Islet of Langerhans (tissue), 1 donor: ENCODE measurements around the gene TMEM200A.

Experiments
- FAIRE-seq: peaks from one replicate; lab custom pipeline; 2011; peaks lifted over from hg19 to GRCh38; lab: Jason Lieb, UNC

TMEM200A gene

DNA sequence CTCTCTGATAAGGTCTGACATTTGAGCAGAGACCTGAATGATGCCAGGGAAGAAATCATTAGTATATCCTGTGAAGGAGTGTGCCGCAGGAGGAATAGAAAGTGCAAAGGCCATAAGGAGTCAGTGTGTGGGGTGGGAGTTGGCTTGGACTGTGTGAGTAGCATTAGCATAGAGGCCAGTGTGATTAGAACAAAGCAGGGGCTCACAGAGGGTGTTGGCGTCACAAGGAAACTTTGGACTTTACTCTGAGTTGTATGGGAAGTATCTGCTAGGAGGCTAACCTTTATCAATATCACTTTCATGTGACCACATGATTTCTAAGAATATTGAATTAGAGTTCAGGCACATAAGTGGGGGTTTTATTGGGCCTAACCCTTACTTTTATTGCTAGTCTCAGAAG is 12.1 kb downstream of the TMEM200A start:
- no peak for FAIRE-seq

DNA sequence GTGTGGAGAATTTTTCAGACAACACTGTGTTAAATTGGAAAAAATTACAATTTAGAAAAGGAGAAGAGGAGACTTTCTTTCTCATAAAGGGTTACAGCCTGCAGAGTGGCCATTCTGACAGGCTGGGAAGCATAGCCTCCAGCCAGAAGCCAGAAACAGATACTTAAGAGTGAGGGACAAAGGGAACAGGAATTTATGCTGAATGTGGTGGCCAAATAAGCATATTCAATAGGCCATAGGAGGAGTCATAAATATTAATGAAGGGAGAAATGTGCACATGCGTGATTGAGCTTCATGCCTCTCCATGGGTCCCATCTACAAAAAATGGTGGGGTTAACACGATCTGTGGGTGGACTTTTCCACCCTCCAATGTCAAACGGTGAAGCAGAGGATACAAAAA is 13.4 kb downstream of the TMEM200A start:
- no peak for FAIRE-seq

DNA sequence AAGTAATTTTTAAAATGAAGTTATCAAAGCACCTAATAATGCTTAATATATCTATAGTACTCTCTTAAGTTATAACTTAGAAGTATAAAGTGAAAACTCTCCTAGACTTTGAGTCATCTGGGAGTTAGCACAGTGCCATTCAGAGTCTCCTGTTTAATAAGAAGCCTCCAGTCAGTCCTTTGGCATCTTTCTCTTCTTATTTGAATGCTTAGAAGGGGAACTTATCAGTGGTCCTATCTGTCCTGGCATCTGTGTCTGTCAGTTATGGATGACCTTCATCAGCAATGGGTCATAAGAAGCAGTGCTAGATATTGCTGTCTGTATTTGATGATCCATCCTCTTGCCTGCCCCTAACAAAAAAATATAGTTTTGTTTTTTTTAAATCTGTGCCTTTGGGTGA is 15.2 kb downstream of the TMEM200A start:
- no peak for FAIRE-seq

DNA sequence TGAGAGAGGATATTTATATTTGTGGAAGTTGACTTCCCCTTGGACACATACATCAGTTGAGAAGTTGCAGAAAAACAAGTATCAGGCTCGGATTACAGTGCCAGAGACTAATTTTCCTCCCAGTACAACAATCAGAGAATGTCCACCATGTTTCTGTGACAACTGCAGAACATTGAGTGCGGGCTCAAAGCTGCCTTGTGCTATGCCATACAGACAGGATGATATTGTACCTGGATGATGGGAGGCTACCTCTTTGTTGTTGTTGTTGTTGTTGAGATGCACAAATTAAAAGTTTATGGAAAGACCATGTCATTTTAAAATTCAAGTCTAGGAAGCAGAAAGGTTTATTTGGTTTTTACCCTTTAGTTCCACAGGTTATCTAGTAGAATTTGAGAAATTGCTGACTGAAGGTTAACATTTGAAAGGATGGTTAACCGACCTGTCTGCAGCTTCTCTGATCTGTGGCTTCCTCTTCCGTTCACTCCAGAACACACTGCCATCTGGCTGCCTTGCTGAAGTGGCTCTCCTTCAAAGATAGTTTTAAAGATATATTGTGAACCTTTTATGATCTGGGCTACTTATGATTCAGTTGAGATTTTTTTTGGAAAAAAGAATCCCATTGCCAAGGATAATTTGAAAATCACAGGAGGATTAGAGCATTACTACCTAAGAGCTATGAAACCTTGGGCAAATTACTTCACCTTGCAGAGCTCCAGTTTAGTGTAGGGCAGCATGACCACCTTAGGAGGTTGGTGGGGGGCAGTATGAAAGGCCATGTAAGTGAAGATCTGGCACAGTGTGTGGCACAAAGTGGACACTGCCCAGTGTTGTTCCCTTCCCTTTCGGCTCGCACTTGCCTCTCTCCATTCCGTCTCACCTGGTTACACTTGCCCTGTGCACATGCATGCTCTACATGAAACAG is 15.9 kb downstream of the TMEM200A start:
- FAIRE-seq, result peak; percentile 92

DNA sequence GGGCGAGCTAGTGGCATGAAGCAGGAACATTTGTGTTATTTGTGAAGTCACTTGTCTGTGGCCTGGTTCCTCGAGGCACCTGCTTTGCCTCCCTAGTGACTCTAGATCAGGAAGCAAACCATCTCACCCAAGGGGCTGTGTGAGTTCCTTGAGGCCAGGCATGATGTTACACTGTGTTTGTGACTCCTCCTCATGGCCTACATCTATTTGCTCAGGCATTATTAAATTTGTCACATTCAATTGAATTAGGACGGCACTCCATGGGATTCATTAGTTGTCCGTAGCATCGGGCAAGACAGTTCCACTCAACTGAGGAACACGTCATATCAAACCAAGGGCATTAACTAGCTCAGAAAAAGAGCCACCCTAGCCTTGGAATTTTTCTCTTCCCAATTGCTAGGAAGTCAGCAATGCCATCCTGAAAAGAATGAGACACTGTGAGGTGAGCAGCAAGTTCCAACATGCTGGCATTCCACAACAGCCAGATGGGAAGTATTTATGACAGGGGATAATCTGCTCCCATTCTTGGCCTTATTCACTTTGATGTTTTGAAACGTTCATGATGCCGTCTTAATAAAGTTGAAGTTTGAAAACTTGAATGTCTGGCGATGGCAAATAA is 17.2 kb downstream of the TMEM200A start:
- FAIRE-seq, result no peak

DNA sequence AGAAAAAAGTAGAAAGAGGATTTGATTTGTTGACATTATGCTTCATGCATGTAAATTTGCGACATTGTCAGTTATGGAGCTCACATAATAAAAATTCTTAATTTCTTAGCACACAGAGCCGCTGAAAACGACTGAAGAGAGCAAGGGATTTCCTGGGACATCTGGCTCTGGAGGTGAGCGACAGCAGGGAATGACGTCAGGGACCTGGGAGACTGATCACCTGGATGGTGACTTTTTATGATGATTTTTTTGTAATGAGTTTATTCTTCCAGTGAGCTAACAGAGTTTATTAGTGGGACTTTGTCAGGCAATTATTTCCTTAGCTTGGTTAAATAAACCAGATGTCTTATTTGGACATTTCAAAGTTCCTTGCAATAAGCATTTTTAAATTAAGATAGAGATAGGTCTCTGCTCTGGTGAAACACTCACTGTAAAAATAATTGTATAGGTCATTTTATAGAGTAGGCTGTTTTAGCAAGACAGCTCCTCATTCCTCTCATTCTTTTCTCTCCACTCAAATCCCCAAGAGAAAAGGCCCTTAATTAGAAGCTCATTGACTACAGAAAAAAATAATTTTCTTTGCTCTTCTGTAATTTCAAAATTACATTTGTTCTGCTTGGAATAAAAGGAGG is 19.4 kb downstream of the TMEM200A start:
- peak; percentile 97 for FAIRE-seq

DNA sequence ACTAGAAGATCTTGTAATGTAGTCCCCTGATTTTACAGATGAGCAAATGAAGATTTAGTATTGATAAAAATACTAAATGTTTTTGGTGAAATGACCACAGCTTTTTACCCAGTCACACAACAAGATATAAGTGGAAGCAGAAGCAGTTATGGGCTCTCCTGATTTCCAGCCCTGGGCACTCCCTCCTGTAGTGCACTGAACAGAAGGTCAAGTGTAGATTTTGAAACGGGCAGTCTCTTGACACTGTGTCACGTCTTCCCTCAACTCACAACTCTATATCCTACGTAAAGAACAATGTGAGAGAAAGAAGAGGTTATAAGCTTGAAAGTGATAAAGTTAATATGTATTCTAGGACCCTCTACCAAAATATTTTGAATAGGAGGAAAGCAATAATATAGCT is 23.3 kb downstream of the TMEM200A start:
- FAIRE-seq, result no peak

DNA sequence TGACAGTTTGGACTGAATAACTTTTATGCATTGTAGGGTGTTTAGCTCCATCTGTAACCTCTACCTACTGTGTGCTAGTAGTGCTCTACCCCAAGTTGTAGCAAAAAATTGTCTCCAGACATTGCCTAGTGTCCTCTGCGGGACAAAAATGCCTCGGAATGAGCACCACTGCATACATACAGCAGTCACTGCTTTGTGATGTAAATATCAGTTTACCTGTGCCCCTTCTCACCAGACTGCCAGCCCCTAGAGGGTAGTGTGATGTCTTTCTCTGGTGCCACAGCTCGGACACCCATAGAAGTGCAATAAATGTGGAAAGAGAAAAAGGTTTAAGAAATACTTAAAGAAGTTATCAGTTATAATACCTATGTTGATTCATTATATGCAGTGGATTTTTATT is 25.1 kb downstream of the TMEM200A start:
- FAIRE-seq, result no peak

DNA sequence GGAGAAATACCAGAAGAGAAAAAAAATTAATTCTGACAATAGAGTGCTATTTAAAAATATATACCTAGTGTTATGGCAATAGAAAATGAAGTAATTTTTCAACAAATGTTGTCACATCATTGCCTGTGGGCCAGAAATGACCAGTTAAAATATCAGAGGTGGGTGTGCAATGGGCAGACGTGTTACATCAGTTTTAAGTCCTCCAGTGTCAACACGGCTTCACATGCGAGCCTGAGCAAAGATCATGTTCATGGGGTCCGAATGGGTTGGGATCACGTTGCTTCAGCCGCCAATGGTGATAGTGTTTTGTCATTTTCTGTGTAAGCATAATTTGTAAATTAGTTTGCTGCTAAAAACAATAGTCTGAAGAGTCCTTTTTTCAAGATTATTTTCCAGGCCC is 27.5 kb downstream of the TMEM200A start:
- no peak for FAIRE-seq

DNA sequence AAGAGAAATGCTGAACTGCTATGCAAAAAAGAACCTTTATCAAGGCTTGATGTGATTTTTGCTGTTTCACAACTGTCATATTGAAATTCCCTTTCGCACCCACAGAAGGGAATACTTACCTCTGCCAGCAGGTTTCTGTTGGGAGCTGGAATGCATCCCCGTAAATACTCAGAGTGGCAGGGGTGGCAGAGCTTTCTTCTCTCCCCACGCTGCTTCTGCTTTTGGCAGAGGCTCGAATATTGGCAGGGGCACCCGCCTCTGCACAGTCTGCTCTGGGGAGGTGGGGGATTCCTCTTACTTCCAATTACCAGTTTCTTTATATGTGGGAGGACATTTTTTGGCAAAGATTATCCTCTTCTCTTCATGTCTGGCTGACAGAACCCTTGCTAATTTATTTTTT is 28.4 kb downstream of the TMEM200A start:
- FAIRE-seq, result no peak

DNA sequence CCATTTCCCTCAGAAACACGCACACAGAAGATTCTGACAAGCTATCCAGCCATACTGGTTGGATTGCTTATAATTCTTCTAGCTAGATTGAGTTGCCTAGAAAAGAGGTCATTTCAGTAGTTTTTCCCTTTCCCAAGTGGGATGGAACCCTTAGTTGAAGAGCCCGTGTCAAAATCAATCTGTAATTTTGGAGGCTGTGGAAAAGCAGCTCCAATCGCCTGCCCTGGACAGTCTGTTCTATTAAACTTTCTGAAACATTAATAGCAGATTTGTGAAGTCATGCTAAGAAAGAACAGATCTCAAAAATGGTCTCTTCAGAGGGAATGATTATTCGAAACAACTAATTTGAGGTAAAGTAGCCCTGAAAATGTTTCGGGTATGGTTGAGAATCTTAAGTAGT is 29.3 kb downstream of the TMEM200A start:
- FAIRE-seq, result no peak

DNA sequence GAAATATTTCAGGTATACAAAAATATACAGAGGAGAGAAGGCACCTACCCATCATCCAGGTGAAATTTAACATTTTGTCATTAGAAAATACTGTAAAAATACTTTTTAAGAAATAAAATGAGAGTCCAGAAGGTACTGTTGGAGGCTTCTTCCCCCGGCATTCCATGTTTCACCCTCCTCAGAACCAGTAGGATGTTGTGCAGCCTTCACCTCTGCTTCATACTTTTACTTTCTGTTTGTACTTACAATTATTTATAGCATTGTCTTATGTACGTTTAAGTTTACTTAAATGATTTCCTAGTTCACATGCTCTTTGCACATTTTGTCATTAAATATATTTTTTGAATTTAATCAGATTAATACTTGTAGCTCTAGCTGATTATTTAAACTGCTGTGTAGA is 30.9 kb downstream of the TMEM200A start:
- no peak for FAIRE-seq

DNA sequence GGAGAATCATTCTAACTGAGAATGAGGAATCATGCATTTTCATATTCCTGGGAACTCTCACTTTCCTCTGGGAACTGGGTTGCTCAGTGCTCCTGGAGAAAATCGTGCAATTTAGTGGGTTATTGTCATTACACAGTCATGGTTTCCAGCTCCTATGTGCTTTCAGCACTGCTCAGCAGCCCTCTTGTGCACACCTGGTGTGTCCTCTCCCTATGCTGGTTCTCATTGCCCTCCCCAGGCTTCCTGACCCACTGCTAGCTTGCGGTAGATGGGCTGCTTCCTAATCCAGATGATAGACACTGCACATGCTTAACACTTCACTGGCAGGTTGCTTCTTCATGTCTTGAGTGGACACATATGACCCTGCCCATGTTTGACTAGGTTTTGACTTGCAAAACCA is 39.7 kb downstream of the TMEM200A start:
- no peak for FAIRE-seq

DNA sequence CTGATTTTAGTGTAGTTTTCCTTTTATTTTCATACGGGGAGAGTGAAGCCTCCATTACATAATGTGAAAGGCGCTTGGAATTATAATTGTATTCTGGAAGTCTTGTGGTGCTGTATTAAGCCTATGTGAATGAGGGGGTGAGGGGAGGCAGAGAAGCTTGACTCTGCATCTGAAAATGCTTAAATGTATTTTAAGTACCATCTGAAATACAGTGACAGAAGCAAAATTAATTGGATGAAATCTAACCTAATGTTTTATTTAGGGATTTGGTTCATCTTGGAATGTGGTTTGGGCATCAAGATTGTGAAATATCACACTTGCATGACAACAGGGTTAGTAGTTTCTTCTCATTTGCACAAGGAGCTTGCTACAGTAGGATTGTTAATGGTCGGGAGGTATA is 41.2 kb downstream of the TMEM200A start:
- no peak for FAIRE-seq

DNA sequence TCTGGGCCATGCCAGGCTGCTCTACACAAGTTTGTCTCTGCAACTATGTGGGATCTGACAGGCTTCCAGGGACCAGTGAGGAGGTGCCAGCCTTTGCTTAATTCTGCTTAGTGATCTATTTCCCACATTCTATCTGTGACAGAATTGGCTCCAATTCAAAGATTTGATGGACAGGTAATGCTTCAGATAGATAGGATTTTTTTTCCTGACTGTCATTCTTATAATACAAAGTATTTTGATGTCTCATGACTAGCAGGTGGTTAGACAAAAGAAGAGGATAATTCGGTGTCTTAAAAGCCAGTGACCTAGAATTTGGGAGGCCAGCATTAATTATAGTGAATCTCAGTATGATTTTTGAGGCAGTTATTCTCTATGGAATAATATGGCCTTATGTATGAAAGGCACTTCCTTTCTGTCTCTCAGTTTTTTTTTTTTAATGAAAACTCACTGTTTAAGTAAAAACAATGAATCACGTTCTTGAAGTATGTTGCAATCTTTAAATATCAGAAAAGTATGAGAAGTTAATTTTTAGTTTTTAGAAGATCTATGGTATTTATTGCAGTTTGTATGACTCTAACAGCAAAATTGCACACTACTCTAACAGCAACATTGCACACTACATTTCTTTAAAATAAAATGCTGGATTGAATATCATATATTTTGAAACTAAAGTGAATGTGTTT is 43.7 kb downstream of the TMEM200A start:
- no peak for FAIRE-seq

DNA sequence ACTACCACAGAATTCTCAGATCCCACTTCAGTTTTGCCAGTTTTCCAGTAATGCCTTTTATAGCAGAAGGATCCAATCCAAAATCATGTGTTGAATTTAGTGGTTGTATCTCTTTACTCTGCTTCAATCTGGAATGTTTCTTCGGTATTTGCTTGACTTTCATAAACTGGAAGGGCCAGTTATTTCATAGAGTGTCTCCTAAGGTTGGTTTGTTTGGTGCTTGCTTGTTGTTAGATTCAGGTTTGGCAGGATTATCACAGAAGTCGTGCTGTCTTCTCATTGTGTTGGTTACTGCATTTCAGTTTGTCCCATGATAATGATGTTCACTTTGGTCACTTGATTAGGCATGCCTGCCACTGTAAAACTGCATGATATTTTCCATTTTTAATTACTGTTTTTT is 45.7 kb downstream of the TMEM200A start:
- no peak for FAIRE-seq

DNA sequence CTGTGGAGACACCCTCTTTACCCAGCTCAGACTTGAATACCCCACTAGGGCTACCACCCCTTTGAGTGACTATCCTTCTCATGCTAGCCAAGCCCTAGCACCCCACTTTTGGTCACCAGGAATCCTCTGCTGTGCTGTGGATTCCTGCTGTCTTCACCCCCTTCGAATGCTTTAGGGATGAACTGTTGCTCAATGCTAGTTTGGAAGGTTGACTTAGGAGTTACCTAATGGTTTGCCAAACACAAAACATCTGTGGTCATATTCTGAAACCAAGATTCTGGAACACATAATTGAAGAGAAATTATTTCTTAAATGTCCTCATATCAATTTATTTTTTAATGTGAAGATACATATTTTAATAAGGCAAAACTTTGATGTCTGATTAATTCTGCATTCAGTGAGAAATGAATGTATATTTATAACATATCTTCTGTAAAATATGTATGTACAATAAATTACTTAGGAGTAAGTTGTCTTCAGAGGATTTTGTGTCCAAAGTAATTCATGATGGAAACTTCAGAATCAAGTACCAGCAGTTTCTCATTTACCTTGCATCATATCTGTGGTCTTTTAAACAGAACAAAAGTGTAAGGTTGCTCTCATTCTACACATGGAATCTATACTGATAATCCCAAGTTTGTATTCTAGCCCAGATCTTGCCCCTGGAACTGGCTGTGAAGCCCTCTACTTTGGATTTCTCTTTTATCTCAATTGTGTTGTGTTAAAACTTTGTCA is 46.9 kb downstream of the TMEM200A start:
- no peak for FAIRE-seq

DNA sequence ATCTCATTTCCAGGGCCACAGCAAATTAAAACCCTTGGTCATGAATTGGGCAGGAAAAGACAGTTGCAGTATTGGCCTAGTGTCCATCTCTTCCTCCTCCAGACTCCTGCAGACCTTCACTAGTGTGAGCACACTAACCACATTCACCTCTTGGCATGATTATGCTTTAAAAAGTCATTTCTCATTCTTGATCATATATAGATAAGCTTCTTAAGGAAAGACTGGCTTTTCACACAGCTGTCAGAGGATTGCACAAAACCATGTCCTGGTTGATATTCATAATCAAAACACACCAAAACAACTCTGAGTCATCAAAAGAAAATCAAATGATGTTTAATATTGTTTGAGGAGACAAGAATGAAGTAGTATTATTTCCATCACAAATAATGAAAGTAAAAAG is 52.1 kb downstream of the TMEM200A start:
- FAIRE-seq, result peak; percentile 88

DNA sequence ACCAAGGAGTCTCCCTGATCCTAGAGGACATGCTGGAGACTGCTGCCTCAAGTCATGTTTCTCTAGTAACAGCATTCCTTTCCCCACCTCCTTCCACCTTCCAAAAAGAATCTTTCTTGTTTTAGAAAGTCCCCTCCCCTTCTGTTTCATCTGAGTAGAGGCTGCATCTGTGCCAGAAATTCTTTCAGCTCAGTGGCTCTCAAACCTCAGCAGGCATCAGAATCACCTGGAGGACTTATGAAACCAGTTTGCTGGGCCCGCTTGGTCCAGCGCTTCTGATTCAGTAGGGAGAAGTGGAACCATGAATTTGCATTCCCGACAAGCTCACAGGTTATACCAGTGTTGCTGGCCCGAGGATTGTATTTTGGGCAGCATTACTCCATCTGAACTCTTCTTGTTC is 55.1 kb downstream of the TMEM200A start:
- FAIRE-seq, result no peak

DNA sequence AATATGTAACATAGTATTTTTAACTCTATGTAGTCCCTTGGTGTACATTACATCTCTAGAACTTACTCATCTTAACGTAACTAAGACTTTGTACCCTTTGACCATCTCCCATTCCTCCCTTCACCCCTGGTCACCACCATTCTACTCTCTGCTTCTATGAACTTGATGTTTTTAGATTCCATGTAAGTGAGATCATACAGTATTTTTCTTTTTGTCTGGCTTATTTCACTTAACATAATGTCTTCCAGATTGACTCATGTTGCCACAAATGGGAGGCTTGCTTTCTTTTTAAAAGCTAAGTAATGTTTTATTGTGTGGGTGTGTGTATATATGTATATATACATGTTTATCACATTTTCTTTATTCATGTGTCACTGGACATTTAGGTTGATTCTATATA is 55.8 kb downstream of the TMEM200A start:
- FAIRE-seq, result peak; percentile 13

DNA sequence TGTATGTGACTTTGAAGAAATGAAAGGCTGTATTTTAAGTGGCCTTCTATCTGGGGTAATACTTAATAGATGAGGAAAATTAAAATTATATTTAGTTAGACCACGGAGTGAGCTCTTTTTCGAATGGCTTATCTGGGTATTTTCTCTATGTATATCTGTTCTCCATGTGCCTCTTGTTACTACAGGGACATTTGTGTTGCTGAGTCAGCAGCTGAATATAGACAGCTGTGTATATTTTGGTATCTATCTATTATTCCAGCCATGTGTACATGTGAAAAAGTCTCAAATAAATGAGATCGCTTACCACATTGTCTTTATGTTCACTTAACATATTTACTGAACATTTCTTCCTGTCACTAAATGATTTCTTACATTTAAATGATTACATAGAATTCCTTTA is 57.2 kb downstream of the TMEM200A start:
- FAIRE-seq, result peak; percentile 55

DNA sequence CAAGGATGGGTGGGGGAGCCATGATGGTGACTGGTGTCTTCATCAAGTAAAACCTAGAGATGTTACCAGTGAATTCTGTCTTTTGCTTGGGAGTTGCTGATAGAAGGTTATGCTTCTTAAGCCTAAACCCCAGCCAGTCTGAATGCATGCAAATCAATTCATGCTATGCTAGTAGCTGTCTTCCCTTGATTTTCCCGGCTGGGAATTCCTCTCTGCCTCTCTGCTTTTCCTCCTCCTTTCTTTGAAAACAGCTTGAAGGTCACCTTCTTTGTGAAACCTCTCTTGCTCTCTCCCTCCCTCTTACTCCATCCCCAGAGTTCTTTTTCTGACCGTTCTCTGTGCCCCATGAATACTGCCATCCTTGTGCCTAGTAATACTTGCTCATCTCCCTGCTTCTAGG is 58.9 kb downstream of the TMEM200A start:
- no peak for FAIRE-seq
